ENCODE results near the gene PLA2R1. TPM values are rescaled to one million over a fixed set of nuclear protein-coding genes. Genes with fewer than 3 reads are reported as not detected.

PLA2R1 gene
- total and polyA plus RNA-seq, 10 of the 15 experiments (the other 5 are each of a cell fraction or from before 2014, with no cell fraction given) = 0.01 to 0.05 (median 0.02) TPM; not detected in 6

GRCh38 chr2:159892990-159893810 lies 169.2 kb downstream of the PLA2R1 start:
- ChIA-PET POLR2A (interaction anchor here (0.5 to 32.8 kb wide), 5 partner anchors 12 to 159 kb away, joined by 3 to 840 read pairs (median 4); partner anchors contain the start of gene LY75), SMC1A (ENCODE audit: uncharacterized antibody, unreplicated experiment) (interaction anchor here (1.4 to 51.7 kb wide), 6 partner anchors 8 to 28 kb away, joined by 4 to 1536 read pairs (median 24); partner anchors contain the start of gene LY75), CTCF (interaction anchor here (1.0 to 22.7 kb wide), 10 partner anchors 11 to 123 kb away, joined by 3 to 335 read pairs (median 6); partner anchors contain the start of gene LY75), RAD21 (ENCODE audit: unreplicated experiment) (interaction anchor here (1.0 to 6.1 kb wide), 12 partner anchors 9 to 46 kb away, joined by 3 to 86 read pairs (median 9); partner anchors contain the start of gene LY75)
- Histone ChIP-seq H2AFZ (ENCODE audit: control insufficient read depth, low read depth, low read length) (no peak overlapping the region; the same call in 1 of the 2 replicates), H3K27me3 (replicated peaks in 1 of 2; ENCODE audit: control insufficient read depth in 2 of 2, insufficient read depth in 2 of 2, low read length in 1 of 2) (no peaks in the 10 kb centered on the region), H3K4me2 (ENCODE audit: control insufficient read depth, insufficient read depth) (peak overlapping the region; percentile 38), H3K9ac (ENCODE audit: control insufficient read depth, insufficient read depth, low read length) (no peak overlapping the region), H3K4me1 (ENCODE audit: control insufficient read depth, insufficient read depth, low read length) (peaks cover 76% of the 10 kb centered on the region), H3K36me3 (ENCODE audit: control insufficient read depth in 2 of 2, insufficient read depth in 2 of 2, low read length in 1 of 2) (peaks cover 0 to 11% of the 10 kb centered on the region in 2 experiments; a peak in 2 of 4 replicates), H3K79me2 (ENCODE audit: control insufficient read depth, insufficient read depth, low read length) (peaks cover 32% of the 10 kb centered on the region), H3K4me3 (no peak overlapping the region), H3K27ac (ENCODE audit: control insufficient read depth, insufficient read depth) (peak overlapping the region; percentile 83), H3K9me3 (replicated peaks; ENCODE audit: control insufficient read depth, insufficient read depth, low read length) (no peaks in the 10 kb centered on the region), H4K20me1 (ENCODE audit: control insufficient read depth, insufficient read depth) (no peaks in the 10 kb centered on the region)
- WGBS (ENCODE audit: insufficient coverage, insufficient replicate concordance, low lambda C conversion rate, missing lambda C conversion rate) = 22% methylated on average over 8 of the region's 8 CpGs
- intact Hi-C loops (cut with micrococcal nuclease; ENCODE audit: unreplicated experiment) (loop anchor here (5.0 to 10.0 kb wide), 4 partner anchors 69 to 1272 kb away; partner anchors contain the start of genes ITGB6 and TANK), in situ Hi-C loops (cut with MboI) (no loop called here)
- no peak for DNase-seq (ENCODE audit: low read depth, low spot score)
- peak; percentile 21 for ATAC-seq
- FAIRE-seq = no peak
- BruUV-seq (replicated peaks) = TSS peak; percentile 46
- TF ChIP-seq ZBTB11 (CRISPR knock-in tag; IDR thresholded peaks at IDR 0.05) = peak; percentile 52; the same call in 1 of the 2 replicates
- TF ChIP-seq GABPA (IDR thresholded peaks at IDR 0.05; ENCODE audit: low read depth) = no peak
- TF ChIP-seq HDAC6 (IDR thresholded peaks at IDR 0.05; ENCODE audit: unreplicated experiment) = no peak
- TF ChIP-seq E2F8 (IDR thresholded peaks at IDR 0.05; ENCODE audit: low read depth, partially characterized antibody) = no peak
- TF ChIP-seq MLLT1 (IDR thresholded peaks at IDR 0.05) = peak; percentile 47
- no peak for TF ChIP-seq MAX (IDR thresholded peaks at IDR 0.05; ENCODE audit: low read depth, low read length)
- peak; percentile 31; the same call in 1 of the 2 replicates for TF ChIP-seq PKNOX1 (IDR thresholded peaks at IDR 0.05)
- no peak for TF ChIP-seq BRCA1 (IDR thresholded peaks at IDR 0.05; ENCODE audit: low read depth, low read length)
- no peak for TF ChIP-seq LARP7 (IDR thresholded peaks at IDR 0.05)
- peak in 1 of 2 experiments; percentile 63; a peak in 1 of 4 replicates for TF ChIP-seq BHLHE40 (IDR thresholded peaks at IDR 0.05; ENCODE audit: borderline replicate concordance in 1 of 2, low read depth in 2 of 2, low read length in 1 of 2)
- no peak for TF ChIP-seq NFYA (IDR thresholded peaks at IDR 0.05; ENCODE audit: borderline replicate concordance, low read depth, low read length)
- peak; percentile 81 for TF ChIP-seq EED (IDR thresholded peaks at IDR 0.05; ENCODE audit: low read depth)
